HepG2 (cell line): ENCODE measurements around the gene STARD10. TPM values are rescaled to one million over a fixed set of nuclear protein-coding genes. Genes with fewer than 3 reads are reported as not detected.

Experiments
- GFI1 ChIP-seq: sonication (generic); formaldehyde crosslinking; IDR thresholded peaks from 2 replicates; pipeline ENCODE4 v1.5.0; 2020; ENCODE audit warnings: missing genetic modification reagents, mild to moderate bottlenecking, borderline replicate concordance
- GZF1 ChIP-seq: sonication (generic); formaldehyde crosslinking; IDR thresholded peaks from 2 replicates; pipeline ENCODE4 v1.5.1; 2020; ENCODE audit warnings: mild to moderate bottlenecking, missing genetic modification reagents
- HNRNPLL ChIP-seq: fragments of 200-400 bp; formaldehyde crosslinking; IDR thresholded peaks from 2 replicates; pipeline ENCODE4 v1.6.1; 2017; ENCODE audit warnings: mild to moderate bottlenecking, low read depth, low read length; ENCODE audit not compliant: poor library complexity, severe bottlenecking
- MATR3 ChIP-seq: sonication (generic); formaldehyde crosslinking; IDR thresholded peaks from 2 replicates; pipeline ENCODE4 v1.4.0; 2020; ENCODE audit warnings: missing genetic modification reagents
- MEF2D ChIP-seq: sonication (generic); formaldehyde crosslinking; IDR thresholded peaks from 2 replicates; pipeline ENCODE4 v1.5.1; 2020; ENCODE audit warnings: mild to moderate bottlenecking, missing genetic modification reagents
- PHF20 ChIP-seq: sonication (generic); formaldehyde crosslinking; IDR thresholded peaks from 2 replicates; pipeline ENCODE4 v1.5.0; 2020; ENCODE audit warnings: mild to moderate bottlenecking, missing genetic modification reagents
- SPEN ChIP-seq: sonication (generic); formaldehyde crosslinking; IDR thresholded peaks from 2 replicates; pipeline ENCODE4 v1.5.1; 2020; ENCODE audit warnings: low read depth, mild to moderate bottlenecking, missing genetic modification reagents
- ZNF205 ChIP-seq: IDR thresholded peaks from 2 replicates; pipeline ENCODE4 v1.6.1; 2018; ENCODE audit warnings: missing biosample characterization, missing genetic modification reagents
- ZNF230 ChIP-seq: sonication (generic); formaldehyde crosslinking; IDR thresholded peaks from 2 replicates; pipeline ENCODE4 v1.4.0; 2020; ENCODE audit warnings: mild to moderate bottlenecking, missing genetic modification reagents
- ZNF451 ChIP-seq: sonication (generic); formaldehyde crosslinking; IDR thresholded peaks from 2 replicates; pipeline ENCODE4 v1.5.0; 2020; ENCODE audit warnings: mild to moderate bottlenecking, missing genetic modification reagents
- ZNF768 ChIP-seq: sonication (generic); formaldehyde crosslinking; IDR thresholded peaks from 2 replicates; pipeline ENCODE4 v1.4.0; 2020; ENCODE audit warnings: missing genetic modification reagents
- ZNF792 ChIP-seq: IDR thresholded peaks from 2 replicates; pipeline ENCODE4 v1.6.1; 2016
- ZNF883 ChIP-seq: sonication (generic); formaldehyde crosslinking; IDR thresholded peaks from 2 replicates; pipeline ENCODE4 v1.5.1; 2020; ENCODE audit warnings: mild to moderate bottlenecking, missing genetic modification reagents; ENCODE audit errors: not compliant biosample characterization
- ZSCAN20 ChIP-seq: sonication (generic); formaldehyde crosslinking; IDR thresholded peaks from 2 replicates; pipeline ENCODE4 v1.4.0; 2020; ENCODE audit warnings: missing genetic modification reagents, mild to moderate bottlenecking, borderline replicate concordance
- ZSCAN5A ChIP-seq: sonication (generic); formaldehyde crosslinking; IDR thresholded peaks from 2 replicates; pipeline ENCODE4 v1.8.0; 2022; ENCODE audit warnings: mild to moderate bottlenecking, missing genetic modification reagents, borderline replicate concordance
- polyA plus RNA-seq, 8 experiments: library from polyadenylated mRNA; depleted of rRNA in 3 of 8; stranded (reverse) in 7 of 8; unstranded in 1 of 8; fragments of >200 nt; fragmentation: Illumina TruSeq in 4 of 8; extraction: Trizol in 4 of 8; gene quantifications; 2 replicates each; pipeline versions ENCODE4 v1.2.1 to v1.2.3, GENCODE V29; 2011 to 2016; ENCODE audit warnings: low read depth in 4 of 8, missing spikeins in 1 of 8, mixed read lengths in 1 of 8; ENCODE audit not compliant: insufficient read depth in 1 of 8
- total RNA-seq, 5 experiments: library from RNA; depleted of rRNA; stranded (reverse); fragments of >200 nt; fragmentation: Illumina TruSeq; extraction: Trizol; gene quantifications; 2 replicates each; pipeline ENCODE4 v1.2.3, GENCODE V29; 2016; ENCODE audit warnings: low read depth in 1 of 5
- TF ChIP-seq, protein P1 (sequence below): sonication (generic); formaldehyde crosslinking; IDR thresholded peaks from 2 replicates; pipeline ENCODE4 v1.4.0; 2020; ENCODE audit warnings: mild to moderate bottlenecking, missing genetic modification reagents
- TF ChIP-seq, protein P2 (sequence below): sonication (generic); formaldehyde crosslinking; IDR thresholded peaks from 2 replicates; pipeline ENCODE4 v1.4.0; 2020; ENCODE audit warnings: missing genetic modification reagents, borderline replicate concordance

Gene STARD10
- total and polyA plus RNA-seq, 2 of the 13 experiments (the other 11 are each of a cell fraction or from before 2014, with no cell fraction given), result 260 to 341 TPM

DNA sequence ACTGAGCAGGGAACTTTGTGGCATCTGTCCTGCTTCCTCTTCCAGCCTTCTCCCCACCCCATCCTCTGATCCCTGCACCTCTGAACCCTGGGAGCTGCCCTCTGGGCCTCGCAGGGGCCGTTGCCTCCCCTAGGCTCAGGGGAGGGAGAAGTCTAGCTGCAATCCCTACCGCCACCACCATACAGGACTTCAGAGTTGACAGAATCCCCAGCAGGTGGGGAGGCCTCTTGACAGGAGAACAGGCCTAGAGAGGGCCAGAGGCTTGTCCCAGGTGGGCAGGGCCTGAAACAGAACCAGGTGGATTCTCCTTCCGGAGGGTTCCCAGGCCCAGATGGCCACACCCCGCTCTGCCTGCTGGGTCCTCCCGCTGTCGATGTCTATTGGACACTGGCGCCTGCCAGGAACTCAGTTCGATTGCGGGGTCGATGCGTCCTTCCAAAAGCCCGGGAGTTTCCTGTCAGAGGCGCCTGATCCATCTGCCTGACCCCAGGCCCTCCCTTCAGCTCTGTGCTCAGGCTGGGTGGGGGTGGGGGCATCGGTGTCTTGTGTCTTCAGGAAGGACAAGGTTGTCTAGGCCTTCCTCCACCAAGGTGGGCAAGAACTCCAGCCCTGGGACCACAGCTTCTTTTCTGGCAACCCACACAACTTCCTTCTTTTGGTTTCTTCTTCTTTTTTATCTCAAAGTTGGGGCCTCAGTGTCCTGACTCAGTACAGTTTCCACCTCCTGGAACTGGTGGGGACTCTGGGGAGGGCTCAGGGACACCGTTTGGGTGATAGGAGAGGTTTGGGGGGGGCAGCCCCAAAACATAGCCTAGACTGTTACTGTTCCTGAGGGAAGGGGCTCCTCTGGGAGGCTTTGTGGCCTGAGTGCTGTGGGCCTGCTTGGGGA is 6.4 kb downstream of the STARD10 start (continued):
- TF ChIP-seq ZSCAN5A (no peak), ZSCAN20 (CRISPR knock-in tag) (no peak), ZNF768 (CRISPR knock-in tag) (peak; percentile 71), GZF1 (CRISPR knock-in tag) (peak; percentile 64; the same call in 1 of the 2 replicates), HNRNPLL (peak; percentile 19), MATR3 (CRISPR knock-in tag) (no peak), ZNF451 (CRISPR knock-in tag) (no peak), ZNF883 (peak; percentile 28), PHF20 (CRISPR knock-in tag) (peak; percentile 20; the same call in 1 of the 2 replicates), ZNF792 (0 out of 2 replicates have a peak, but pooled peaks have one; percentile 65), SPEN (peak; percentile 90), MEF2D (peak; percentile 82; the same call in 1 of the 2 replicates), ZNF205 (CRISPR knock-in tag) (0 out of 2 replicates have a peak, but pooled peaks have one; percentile 47), ZNF230 (peak; percentile 88), GFI1 (peak; percentile 71; the same call in 1 of the 2 replicates)
- TF ChIP-seq, protein P1, sequence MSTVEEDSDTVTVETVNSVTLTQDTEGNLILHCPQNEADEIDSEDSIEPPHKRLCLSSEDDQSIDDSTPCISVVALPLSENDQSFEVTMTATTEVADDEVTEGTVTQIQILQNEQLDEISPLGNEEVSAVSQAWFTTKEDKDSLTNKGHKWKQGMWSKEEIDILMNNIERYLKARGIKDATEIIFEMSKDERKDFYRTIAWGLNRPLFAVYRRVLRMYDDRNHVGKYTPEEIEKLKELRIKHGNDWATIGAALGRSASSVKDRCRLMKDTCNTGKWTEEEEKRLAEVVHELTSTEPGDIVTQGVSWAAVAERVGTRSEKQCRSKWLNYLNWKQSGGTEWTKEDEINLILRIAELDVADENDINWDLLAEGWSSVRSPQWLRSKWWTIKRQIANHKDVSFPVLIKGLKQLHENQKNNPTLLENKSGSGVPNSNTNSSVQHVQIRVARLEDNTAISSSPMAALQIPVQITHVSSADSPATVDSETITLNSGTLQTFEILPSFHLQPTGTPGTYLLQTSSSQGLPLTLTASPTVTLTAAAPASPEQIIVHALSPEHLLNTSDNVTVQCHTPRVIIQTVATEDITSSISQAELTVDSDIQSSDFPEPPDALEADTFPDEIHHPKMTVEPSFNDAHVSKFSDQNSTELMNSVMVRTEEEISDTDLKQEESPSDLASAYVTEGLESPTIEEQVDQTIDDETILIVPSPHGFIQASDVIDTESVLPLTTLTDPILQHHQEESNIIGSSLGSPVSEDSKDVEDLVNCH (CRISPR knock-in tag), result 0 out of 2 replicates have a peak, but pooled peaks have one; percentile 45
- TF ChIP-seq, protein P2, sequence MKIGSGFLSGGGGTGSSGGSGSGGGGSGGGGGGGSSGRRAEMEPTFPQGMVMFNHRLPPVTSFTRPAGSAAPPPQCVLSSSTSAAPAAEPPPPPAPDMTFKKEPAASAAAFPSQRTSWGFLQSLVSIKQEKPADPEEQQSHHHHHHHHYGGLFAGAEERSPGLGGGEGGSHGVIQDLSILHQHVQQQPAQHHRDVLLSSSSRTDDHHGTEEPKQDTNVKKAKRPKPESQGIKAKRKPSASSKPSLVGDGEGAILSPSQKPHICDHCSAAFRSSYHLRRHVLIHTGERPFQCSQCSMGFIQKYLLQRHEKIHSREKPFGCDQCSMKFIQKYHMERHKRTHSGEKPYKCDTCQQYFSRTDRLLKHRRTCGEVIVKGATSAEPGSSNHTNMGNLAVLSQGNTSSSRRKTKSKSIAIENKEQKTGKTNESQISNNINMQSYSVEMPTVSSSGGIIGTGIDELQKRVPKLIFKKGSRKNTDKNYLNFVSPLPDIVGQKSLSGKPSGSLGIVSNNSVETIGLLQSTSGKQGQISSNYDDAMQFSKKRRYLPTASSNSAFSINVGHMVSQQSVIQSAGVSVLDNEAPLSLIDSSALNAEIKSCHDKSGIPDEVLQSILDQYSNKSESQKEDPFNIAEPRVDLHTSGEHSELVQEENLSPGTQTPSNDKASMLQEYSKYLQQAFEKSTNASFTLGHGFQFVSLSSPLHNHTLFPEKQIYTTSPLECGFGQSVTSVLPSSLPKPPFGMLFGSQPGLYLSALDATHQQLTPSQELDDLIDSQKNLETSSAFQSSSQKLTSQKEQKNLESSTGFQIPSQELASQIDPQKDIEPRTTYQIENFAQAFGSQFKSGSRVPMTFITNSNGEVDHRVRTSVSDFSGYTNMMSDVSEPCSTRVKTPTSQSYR (CRISPR knock-in tag), result 0 out of 2 replicates have a peak, but pooled peaks have one; percentile 8
